ENCODE measurements around the gene GSTM1. TPM values are rescaled to one million over a fixed set of nuclear protein-coding genes. Genes with fewer than 3 reads are reported as not detected.

The GSTM1 gene
- total RNA-seq, 1 donor from 2014 or later, result 37.3 TPM

- H3K4me1 Mint-ChIP-seq (ENCODE audit: unreplicated experiment), result peaks cover 9% of the 10 kb centered on the region
- no peaks in the 10 kb centered on the region for H3K27me3 Mint-ChIP-seq
- peaks cover 5% of the 10 kb centered on the region for H3K9me3 Mint-ChIP-seq
- DNase-seq (ENCODE audit: extremely low spot score, unreplicated experiment), result no peak
- H3K36me3 Mint-ChIP-seq, result no peaks in the 10 kb centered on the region
- H3K27ac Mint-ChIP-seq, result no peak overlapping the region
- H3K4me3 Mint-ChIP-seq, result no peak overlapping the region
- TF ChIP-seq CTCF (conservative IDR thresholded peaks at IDR 0.05), result no peak
Observed at GRCh38 chr1:109721042-109721441, 33.4 kb downstream of the GSTM1 start.

GRCh38 chr1:109721971-109722370 lies 34.4 kb downstream of the GSTM1 start:
- Mint-ChIP-seq H3K27ac (no peak overlapping the region), H3K9me3 (peaks cover 5% of the 10 kb centered on the region), H3K4me3 (no peak overlapping the region), H3K36me3 (no peaks in the 10 kb centered on the region), H3K27me3 (no peaks in the 10 kb centered on the region), H3K4me1 (ENCODE audit: unreplicated experiment) (peaks cover 10% of the 10 kb centered on the region)
- no peak for DNase-seq (ENCODE audit: extremely low spot score, unreplicated experiment)
- TF ChIP-seq CTCF (conservative IDR thresholded peaks at IDR 0.05), result no peak

DNA sequence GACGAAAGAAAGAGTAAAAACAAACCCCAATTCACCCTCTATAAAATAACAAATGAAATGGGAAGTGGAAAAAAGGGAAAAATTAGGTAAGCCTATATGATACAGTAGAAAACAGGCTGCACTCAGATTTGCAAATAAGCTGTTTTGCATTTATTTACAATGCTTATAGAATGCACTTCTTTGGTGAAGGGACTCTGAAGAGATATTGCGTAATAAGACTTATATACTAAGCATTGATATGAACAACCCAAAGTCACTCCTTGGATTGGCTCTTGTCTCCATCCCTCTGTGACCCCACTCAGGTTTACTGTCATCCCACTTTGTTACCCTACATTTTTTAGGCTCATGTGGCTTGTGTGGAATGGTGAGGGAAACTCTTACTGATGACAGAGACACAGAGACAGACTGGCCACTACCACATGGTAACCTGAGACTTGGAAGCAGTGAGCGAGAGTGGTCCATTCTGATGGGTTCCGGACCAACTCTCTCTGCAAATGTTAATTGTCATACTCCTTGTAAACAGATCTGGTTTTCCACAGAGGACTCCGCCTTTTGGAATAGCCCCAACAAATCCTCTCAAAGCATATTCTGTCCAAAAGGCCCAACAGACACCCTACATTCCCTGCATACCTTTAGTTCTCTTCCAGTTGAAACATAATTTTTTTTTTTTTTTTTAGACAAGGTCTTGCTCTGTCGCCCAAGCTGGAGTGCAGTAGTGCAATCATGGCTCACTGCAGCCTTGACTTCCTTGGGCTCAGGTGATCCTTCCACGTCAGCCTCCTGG lies 35.5 kb downstream of the GSTM1 start:
- TF ChIP-seq CTCF (conservative IDR thresholded peaks at IDR 0.05), result no peak
- H3K9me3 Mint-ChIP-seq, result peaks cover 5% of the 10 kb centered on the region
- no peak for DNase-seq (ENCODE audit: extremely low spot score, unreplicated experiment)
- H3K27ac Mint-ChIP-seq, result no peak overlapping the region
- H3K36me3 Mint-ChIP-seq, result no peaks in the 10 kb centered on the region
- no peaks in the 10 kb centered on the region for H3K27me3 Mint-ChIP-seq
- H3K4me3 Mint-ChIP-seq, result no peak overlapping the region
- H3K4me1 Mint-ChIP-seq (ENCODE audit: unreplicated experiment), result peaks cover 5% of the 10 kb centered on the region

DNA sequence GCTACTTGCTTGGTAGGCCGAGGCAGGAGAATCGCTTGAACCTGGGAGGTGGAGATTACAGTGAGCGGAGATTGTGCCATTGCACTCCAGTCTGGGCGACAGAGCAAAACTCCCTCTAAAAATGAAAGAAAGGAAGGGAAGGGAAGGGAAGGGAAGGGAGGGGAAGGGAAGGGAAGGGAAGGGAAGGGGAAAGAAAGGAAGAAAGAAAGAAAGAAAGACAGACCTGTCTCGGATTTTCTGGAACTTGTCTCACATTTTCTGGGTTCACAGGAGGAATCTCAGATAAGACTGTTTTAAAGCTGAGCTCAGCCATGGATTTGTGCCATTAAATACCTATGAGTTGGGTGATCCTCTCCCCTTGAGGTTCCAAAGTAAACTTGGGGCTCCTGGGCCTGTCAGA lies 37.3 kb downstream of the GSTM1 start:
- no peaks in the 10 kb centered on the region for H3K27me3 Mint-ChIP-seq
- H3K27ac Mint-ChIP-seq, result no peak overlapping the region
- no peak for DNase-seq (ENCODE audit: extremely low spot score, unreplicated experiment)
- H3K4me3 Mint-ChIP-seq, result no peak overlapping the region
- peaks cover 5% of the 10 kb centered on the region for H3K4me1 Mint-ChIP-seq (ENCODE audit: unreplicated experiment)
- no peaks in the 10 kb centered on the region for H3K36me3 Mint-ChIP-seq
- no peak for TF ChIP-seq CTCF (conservative IDR thresholded peaks at IDR 0.05)
- peaks cover 5% of the 10 kb centered on the region for H3K9me3 Mint-ChIP-seq

DNA sequence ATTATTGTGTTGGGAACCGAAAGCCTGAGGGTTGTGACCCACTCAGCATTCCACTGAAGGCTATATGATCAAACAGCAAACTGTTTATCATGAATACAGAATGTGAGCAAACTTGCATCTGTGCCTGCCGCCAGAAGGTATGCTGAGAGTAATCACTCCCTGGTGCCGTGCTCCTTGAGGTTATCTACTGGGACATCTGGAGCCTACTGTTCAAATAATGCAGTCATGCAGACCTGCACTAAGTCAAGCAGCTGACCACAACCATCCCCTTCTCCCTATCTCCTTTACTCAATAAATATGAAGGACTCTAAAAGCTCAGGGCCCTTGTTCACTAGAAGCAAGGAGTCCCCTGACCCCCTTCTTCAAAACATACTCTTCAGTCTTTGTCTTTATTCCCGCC lies 37.9 kb downstream of the GSTM1 start:
- Mint-ChIP-seq H3K36me3 (no peaks in the 10 kb centered on the region), H3K27ac (no peak overlapping the region), H3K4me1 (ENCODE audit: unreplicated experiment) (peaks cover 5% of the 10 kb centered on the region), H3K27me3 (no peaks in the 10 kb centered on the region), H3K4me3 (no peak overlapping the region), H3K9me3 (peaks cover 5% of the 10 kb centered on the region)
- no peak for TF ChIP-seq CTCF (conservative IDR thresholded peaks at IDR 0.05)
- DNase-seq (ENCODE audit: extremely low spot score, unreplicated experiment), result no peak
